Motor neuron (in vitro differentiated cells): Measurements from ENCODE around the gene INO80. TPM values are rescaled to one million over a fixed set of nuclear protein-coding genes. Genes with fewer than 3 reads are reported as not detected.
A peak's percentile ranks its signal among the peaks of the same experiment; 100 is the strongest.
"Not testable (repeated sequence)": the region's sequence is repeated elsewhere in the genome, so short reads cannot be mapped to it uniquely, and the experiment has no call there.

Experiments
- ATAC-seq, 8 experiments: fragments of 200-7000 bp; cut with Tn5 transposase; replicated peaks in 6 of 8; 2 replicates each; pipeline ENCODE4 v1.8.0; 2021; ENCODE audit warnings: mild to moderate bottlenecking in 8 of 8, moderate library complexity in 8 of 8
- H3K27ac ChIP-seq, 2 donors: fragments of 250-450 bp; sonication (Bioruptor Pico); 2 replicates each; pipeline ENCODE4 v1.9.0; 2021; ENCODE audit warnings: antibody characterized with exemption in 2 of 2, mild to moderate bottlenecking in 2 of 2, moderate library complexity in 1 of 2
- H3K4me1 ChIP-seq, 2 donors: fragments of 250-450 bp; sonication (Bioruptor Pico); replicated peaks in 1 of 2; 2 replicates each; pipeline ENCODE4 v1.6.1; 2021; ENCODE audit warnings: antibody characterized with exemption in 2 of 2, mild to moderate bottlenecking in 2 of 2, moderate library complexity in 1 of 2
- H3K4me3 ChIP-seq, 5 donors: fragments of 250-450 bp; sonication (Bioruptor Pico); 2 replicates each; pipeline ENCODE4 v1.9.0; 2021; ENCODE audit warnings: antibody characterized with exemption in 5 of 5, mild to moderate bottlenecking in 5 of 5, moderate library complexity in 4 of 5
- WGBS, 10 experiments: fragments of 450-650 bp; shearing (Covaris generic); methylation state at CpG; one replicate each; pipeline ENCODE4 v1.0.0; 2022; 5-methylcytosine and 5-hydroxymethylcytosine counted together
- in situ Hi-C, 9 experiments: fragments of 400-800 bp; cut with MboI; loops; one replicate each; pipeline ENCODE4 v1.15.0; 2021; ENCODE audit warnings: low sequenced_read_pairs in 9 of 9, low pct_unique_long_range_greater_than_20kb in 2 of 9; ENCODE audit not compliant: unreplicated experiment in 9 of 9
- total RNA-seq, 8 experiments: library from RNA; unstranded; fragments of 300-600 nt; gene quantifications; 2 replicates each; pipeline versions ENCODE4 v1.2.3 to v1.2.4, GENCODE V29; 2022

Gene INO80
- total RNA-seq, 8 experiments from 2014 or later: 8.0 to 25.8 (median 11.9) TPM

DNA sequence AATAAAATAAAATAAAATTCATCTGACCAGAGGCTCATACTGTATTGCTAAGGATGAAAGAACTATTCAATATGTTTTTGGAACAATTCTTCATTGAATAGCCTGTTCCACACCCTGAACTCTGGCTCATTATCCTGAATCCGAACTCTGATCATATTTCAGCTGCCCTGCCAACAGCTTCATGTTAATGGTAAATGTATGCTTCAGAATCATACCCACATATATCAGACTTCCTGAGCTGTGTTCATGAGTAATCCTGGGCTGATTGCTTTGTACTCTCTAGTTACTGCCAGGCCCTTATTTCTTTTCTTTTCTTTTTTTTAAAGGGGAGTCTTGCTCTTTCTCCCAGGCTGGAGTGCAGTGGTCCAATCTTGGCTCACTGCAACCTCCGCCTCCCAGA lies 11.8 kb downstream of the INO80 start:
- H3K27ac ChIP-seq: no peak overlapping the region
- in situ Hi-C loops: no loop called here
- ATAC-seq: peak in 3 of 8 experiments; percentile 89 to 98 (median 89)
- no peaks in the 10 kb centered on the region for H3K4me1 ChIP-seq
- no peak overlapping the region for H3K4me3 ChIP-seq
- 0 to 100% (median 100%) methylated on average over 1 to 2 of the region's 2 CpGs; no CpG with 5 or more reads in 2 of the 10 experiments for WGBS, 10 experiments

- no peaks in the 10 kb centered on the region for H3K4me1 ChIP-seq
- no peak overlapping the region for H3K27ac ChIP-seq
- no peak for ATAC-seq
- 92 to 100% (median 100%) methylated on average over 1 to 2 of the region's 2 CpGs; no CpG with 5 or more reads in 2 of the 10 experiments for WGBS, 10 experiments
- in situ Hi-C loops: no loop called here
- no peak overlapping the region for H3K4me3 ChIP-seq
Measured at GRCh38 chr15:41102854-41103253, 13.2 kb downstream of the INO80 start.

DNA sequence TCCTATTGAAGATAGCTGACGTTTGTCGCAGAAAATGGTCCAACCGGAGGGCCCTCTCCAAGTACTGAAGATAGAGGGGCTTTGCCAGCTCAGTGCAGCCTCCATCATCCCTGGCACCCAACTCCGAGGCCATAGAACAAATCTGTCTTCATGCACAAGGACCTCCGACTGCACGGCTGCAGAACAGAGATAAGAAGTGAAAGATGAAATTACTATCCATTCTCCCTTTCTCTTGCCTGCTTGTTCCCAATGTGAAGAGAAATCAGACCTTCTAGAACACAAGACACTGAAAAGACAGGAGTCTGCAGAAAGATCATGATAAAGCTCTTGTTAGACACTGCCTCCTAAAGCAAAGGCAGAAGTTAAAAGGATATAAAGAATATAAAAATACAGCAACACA lies 19.9 kb downstream of the INO80 start:
- in situ Hi-C loops: no loop called here
- Histone ChIP-seq H3K4me1 (no peaks in the 10 kb centered on the region), H3K27ac (no peak overlapping the region), H3K4me3 (no peak overlapping the region)
- no peak for ATAC-seq
- WGBS, 10 experiments: 77 to 100% (median 93%) methylated on average over 1 to 6 of the region's 6 CpGs; no CpG with 5 or more reads in 3 of the 10 experiments

GRCh38 chr15:41085029-41085428 lies 31.1 kb downstream of the INO80 start:
- no peak overlapping the region for H3K27ac ChIP-seq
- no peaks in the 10 kb centered on the region for H3K4me1 ChIP-seq
- in situ Hi-C loops: no loop called here
- 81 to 100% (median 93%) methylated on average over 1 to 3 of the region's 3 CpGs; no CpG with 5 or more reads in 1 of the 10 experiments for WGBS, 10 experiments
- no peak for ATAC-seq
- H3K4me3 ChIP-seq: no peak overlapping the region

DNA sequence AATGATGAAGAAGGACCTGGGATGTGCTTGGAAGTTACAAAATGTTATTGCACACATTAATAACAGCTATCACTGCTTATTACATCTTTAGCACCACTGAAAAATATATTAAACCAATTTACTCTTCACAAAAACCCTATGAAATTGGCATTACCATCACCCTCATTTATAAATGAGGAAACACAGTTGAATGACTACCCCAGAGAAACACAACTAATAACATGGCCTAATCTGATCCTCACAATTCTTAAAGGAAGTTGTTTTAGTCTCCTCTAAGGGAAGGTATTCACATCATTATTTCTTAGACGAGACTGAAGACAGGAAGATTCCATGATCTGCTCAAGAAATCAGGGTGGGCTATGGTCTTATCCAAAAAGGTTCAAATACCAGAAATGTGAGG lies 35.9 kb downstream of the INO80 start:
- WGBS, 10 experiments: 80 to 100% (median 100%) methylated on average over 1 of the region's 1 CpG; no CpG with 5 or more reads in 3 of the 10 experiments
- ATAC-seq: no peak

GRCh38 chr15:41079717-41080116 lies 36.4 kb downstream of the INO80 start:
- 90 to 100% (median 97%) methylated on average over 1 to 8 of the region's 8 CpGs; no CpG with 5 or more reads in 2 of the 10 experiments for WGBS, 10 experiments

More for the DNA sequence above, 35.9 kb downstream of the INO80 start:
- H3K4me3 ChIP-seq: no peak overlapping the region
- in situ Hi-C loops: no loop called here
- no peaks in the 10 kb centered on the region for H3K4me1 ChIP-seq
- no peak overlapping the region for H3K27ac ChIP-seq

DNA sequence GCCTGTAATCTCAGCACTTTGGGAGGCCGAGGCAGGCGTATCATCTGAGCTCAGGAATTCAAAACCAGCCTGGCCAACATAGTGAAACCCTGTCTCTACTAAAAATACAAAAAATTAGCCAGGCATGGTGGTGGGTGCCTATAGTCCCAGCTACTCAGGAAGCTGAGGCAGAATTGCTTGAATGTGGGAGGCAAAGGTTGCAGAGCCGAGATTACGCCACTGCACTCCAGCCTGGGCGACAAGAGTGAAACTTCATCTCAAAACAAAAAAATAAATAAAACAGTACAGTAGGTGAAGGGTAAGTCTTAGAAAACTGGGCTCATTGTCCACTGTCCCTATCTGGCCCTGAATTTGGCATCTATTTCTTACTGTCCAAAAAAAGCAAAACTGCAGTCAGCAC lies 37.2 kb downstream of the INO80 start:
- H3K4me1 ChIP-seq, ATAC-seq, in situ Hi-C loops, H3K27ac ChIP-seq, H3K4me3 ChIP-seq: not testable (repeated sequence)
- WGBS, 10 experiments: 86 to 100% (median 100%) methylated on average over 3 to 5 of the region's 5 CpGs; no CpG with 5 or more reads in 3 of the 10 experiments

More at GRCh38 chr15:41079717-41080116, 36.4 kb downstream of the INO80 start:
- no peak overlapping the region for H3K27ac ChIP-seq
- no peak for ATAC-seq
- H3K4me3 ChIP-seq: no peak overlapping the region
- in situ Hi-C loops: no loop called here
- H3K4me1 ChIP-seq: no peaks in the 10 kb centered on the region

DNA sequence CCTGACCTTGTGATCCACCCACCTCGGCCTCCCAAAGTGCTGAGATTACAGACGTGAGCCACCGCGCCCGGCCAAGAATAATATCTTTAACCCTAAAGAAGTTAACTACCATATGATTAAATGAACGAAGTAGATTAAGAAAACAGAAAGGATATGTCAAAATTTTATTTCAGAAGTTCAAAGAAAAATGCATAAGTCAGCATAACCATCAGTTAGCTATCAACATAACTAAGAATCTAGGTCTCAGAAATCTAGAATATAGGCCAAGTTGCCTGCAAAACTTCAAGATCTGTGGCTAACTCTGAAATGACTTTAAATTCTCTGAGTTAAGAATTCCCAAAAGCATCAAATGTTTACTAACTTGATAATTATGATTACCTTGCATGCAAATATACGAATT lies 38.0 kb downstream of the INO80 start:
- Histone ChIP-seq H3K27ac (no peak overlapping the region), H3K4me3 (no peak overlapping the region), H3K4me1 (no peaks in the 10 kb centered on the region)
- 60 to 100% (median 94%) methylated on average over 1 to 4 of the region's 7 CpGs for WGBS, 10 experiments
- no peak for ATAC-seq
- in situ Hi-C loops: no loop called here

DNA sequence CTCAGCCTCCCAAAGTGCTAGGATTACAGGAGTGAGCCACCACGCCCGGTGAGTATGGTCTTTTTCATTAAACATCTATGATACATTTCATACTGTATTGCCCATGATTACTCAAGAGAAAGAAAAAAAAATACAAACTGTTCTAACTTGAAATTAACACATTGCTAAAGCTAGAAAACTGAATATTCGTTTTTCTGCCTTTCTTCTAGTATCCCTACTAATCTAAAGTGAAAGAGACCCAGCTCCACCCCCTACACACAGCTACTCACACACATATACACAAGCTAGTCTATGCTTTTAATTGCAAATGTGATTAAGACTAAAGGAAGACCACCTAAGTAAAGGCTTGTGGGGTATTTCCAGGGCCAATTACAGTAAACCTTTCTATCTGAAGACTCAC lies 43.1 kb downstream of the INO80 start:
- H3K27ac ChIP-seq: no peak overlapping the region
- 75 to 100% (median 93%) methylated on average over 1 to 3 of the region's 3 CpGs; no CpG with 5 or more reads in 5 of the 10 experiments for WGBS, 10 experiments
- in situ Hi-C loops: no loop called here
- no peaks in the 10 kb centered on the region for H3K4me1 ChIP-seq
- H3K4me3 ChIP-seq: no peak overlapping the region
- peak in 3 of 8 experiments; percentile 73 to 95 (median 94) for ATAC-seq

DNA sequence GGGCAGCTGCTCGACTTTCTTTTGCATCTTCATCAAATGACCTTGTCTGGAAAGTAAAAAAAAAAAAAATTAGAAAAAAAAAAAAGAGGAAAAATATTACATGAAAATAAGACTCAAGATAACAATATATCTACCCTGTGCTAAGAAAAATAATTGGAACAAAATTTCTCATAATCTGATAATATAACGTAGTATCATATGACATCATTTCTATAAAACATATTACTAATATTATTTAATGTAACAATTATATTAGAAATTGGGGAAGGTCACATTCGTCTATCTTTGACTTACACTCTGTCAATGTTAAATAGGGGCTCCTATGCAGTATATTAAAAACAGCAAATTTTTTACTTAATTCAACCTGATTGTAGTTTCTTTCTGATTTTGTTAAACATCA lies 44.1 kb downstream of the INO80 start:
- no peaks in the 10 kb centered on the region for H3K4me1 ChIP-seq
- H3K27ac ChIP-seq: no peak overlapping the region
- in situ Hi-C loops: no loop called here
- no peak overlapping the region for H3K4me3 ChIP-seq
- WGBS, 10 experiments: 89 to 100% (median 94%) methylated on average over 1 to 3 of the region's 3 CpGs
- ATAC-seq: no peak

DNA sequence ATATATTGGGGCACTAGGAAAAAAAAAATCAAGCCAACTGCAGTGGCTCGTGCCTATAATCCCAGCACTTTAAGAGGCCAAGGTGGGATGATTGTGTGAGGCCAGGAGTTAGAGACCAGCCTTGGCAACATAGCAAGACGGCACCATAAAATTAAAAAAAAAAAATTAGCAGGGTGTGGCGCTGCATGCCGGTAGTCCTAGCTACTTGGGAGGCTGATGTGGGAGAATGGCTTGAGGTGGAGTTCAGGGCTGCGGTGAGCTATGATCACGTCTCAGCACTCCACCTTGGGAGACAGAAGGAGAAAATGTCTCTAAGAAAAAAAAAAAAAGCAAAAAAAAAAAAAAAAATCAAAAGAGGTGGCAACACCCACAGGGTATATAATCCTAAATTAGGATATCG lies 49.6 kb downstream of the INO80 start:
- WGBS, 10 experiments: 78 to 100% (median 91%) methylated on average over 1 to 7 of the region's 7 CpGs
- ATAC-seq: no peak
- in situ Hi-C loops: no loop called here

GRCh38 chr15:41061667-41062066 lies 54.4 kb downstream of the INO80 start:
- no peak overlapping the region for H3K27ac ChIP-seq
- ATAC-seq: no peak
- no peak overlapping the region for H3K4me3 ChIP-seq
- WGBS, 10 experiments: 90 to 100% (median 100%) methylated on average over 2 of the region's 2 CpGs
- H3K4me1 ChIP-seq: no peaks in the 10 kb centered on the region
- in situ Hi-C loops: no loop called here

More for the DNA sequence above, 49.6 kb downstream of the INO80 start:
- Histone ChIP-seq H3K4me1 (no peaks in the 10 kb centered on the region), H3K4me3 (no peak overlapping the region), H3K27ac (no peak overlapping the region)

- ATAC-seq: peak in 1 of 8 experiments; percentile 67
- H3K4me3 ChIP-seq: no peak overlapping the region
- WGBS, 10 experiments: 90 to 100% (median 100%) methylated on average over 1 to 3 of the region's 3 CpGs; no CpG with 5 or more reads in 1 of the 10 experiments
- in situ Hi-C loops: no loop called here
- no peak overlapping the region for H3K27ac ChIP-seq
- no peaks in the 10 kb centered on the region for H3K4me1 ChIP-seq
Measured at GRCh38 chr15:41060505-41060904, 55.6 kb downstream of the INO80 start.

DNA sequence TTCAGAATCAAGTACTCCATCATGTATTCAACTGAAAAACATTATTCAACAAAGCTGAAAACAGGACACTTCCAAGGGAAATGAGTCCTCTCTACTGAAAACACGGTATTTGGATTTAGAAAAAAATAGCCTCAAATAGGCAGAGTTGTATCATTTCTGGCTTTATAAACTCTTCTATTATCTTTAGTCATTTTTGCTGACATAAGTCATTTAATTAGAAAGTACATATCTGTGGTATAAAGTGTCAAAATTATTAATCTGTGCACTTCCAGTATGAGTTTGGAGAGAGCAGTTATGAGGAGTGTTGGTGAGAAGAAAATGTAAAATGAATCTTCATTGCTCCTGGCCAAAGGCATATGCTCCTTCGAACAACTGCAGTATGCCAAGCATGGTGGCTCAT lies 59.3 kb downstream of the INO80 start:
- WGBS, 10 experiments: 80 to 100% (median 92%) methylated on average over 1 to 2 of the region's 2 CpGs; no CpG with 5 or more reads in 2 of the 10 experiments

More for the DNA sequence above, 59.3 kb downstream of the INO80 start:
- no peaks in the 10 kb centered on the region for H3K4me1 ChIP-seq
- H3K27ac ChIP-seq: no peak overlapping the region
- no peak for ATAC-seq
- H3K4me3 ChIP-seq: no peak overlapping the region
- in situ Hi-C loops: no loop called here
